Measurements from ENCODE around the gene NXPE3. TPM values are rescaled to one million over a fixed set of nuclear protein-coding genes. Genes with fewer than 3 reads are reported as not detected.

The NXPE3 gene
- total and polyA plus RNA-seq, 2 of the 8 experiments (the other 6 are each of a cell fraction or from before 2014, with no cell fraction given) = 10.9 to 22.7 TPM

DNA sequence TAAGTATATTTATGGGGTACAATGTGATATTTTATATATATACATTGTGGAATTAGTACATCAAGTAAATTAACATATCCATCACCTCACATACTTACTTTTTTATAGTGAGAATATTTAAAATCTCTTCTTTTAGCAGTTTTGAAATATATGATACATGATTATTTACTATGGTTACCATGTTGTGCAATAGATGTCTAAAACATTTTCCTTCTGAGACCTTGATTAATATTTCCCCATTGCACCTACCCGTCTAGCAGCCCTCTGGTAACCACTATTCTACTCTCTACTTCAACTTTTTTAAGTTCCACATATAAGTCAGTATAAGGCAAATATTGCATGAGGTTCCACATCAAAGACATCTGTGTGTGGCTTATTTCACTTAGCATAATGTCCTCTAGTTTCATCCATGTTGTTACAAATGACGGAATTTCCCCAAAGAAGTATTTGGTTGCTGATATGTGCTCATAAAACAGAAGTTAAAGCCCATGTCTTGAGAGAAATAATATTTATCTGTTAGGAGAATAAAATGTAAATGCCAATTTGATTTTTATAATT, 40.7 kb downstream of the NXPE3 start (continued):
- no peak for TF ChIP-seq MAFK (IDR thresholded peaks at IDR 0.05; ENCODE audit: low read depth, low read length)
- TF ChIP-seq, protein P1, sequence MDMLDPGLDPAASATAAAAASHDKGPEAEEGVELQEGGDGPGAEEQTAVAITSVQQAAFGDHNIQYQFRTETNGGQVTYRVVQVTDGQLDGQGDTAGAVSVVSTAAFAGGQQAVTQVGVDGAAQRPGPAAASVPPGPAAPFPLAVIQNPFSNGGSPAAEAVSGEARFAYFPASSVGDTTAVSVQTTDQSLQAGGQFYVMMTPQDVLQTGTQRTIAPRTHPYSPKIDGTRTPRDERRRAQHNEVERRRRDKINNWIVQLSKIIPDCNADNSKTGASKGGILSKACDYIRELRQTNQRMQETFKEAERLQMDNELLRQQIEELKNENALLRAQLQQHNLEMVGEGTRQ (IDR thresholded peaks at IDR 0.05; ENCODE audit: low read length) = no peak
- TF ChIP-seq, protein P2, sequence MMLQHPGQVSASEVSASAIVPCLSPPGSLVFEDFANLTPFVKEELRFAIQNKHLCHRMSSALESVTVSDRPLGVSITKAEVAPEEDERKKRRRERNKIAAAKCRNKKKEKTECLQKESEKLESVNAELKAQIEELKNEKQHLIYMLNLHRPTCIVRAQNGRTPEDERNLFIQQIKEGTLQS (IDR thresholded peaks at IDR 0.05; ENCODE audit: insufficient read depth, low read depth, low read length) = no peak
- no peak for TF ChIP-seq KDM5A (IDR thresholded peaks at IDR 0.05; ENCODE audit: low read length)
- TF ChIP-seq TEAD4 (IDR thresholded peaks at IDR 0.05; ENCODE audit: low read depth, low read length) = no peak
- no peak for TF ChIP-seq RBBP5 (IDR thresholded peaks at IDR 0.05; ENCODE audit: borderline replicate concordance, low read depth, low read length)
- no peak for TF ChIP-seq HDAC2 (IDR thresholded peaks at IDR 0.05; ENCODE audit: borderline replicate concordance in 1 of 2, low read depth in 2 of 2, low read length in 2 of 2)
